ENCODE measurements around the gene PRRT1B.

The PRRT1B gene

GRCh38 chr9:131528886-131529505 is 16.3 kb upstream of the PRRT1B start:
- no peak for TF ChIP-seq CTCF (IDR thresholded peaks at IDR 0.05)
- DNase-seq (ENCODE audit: low spot score) = no peak
- Histone ChIP-seq H3K4me3 (no peak overlapping the region), H3K27ac (no peak overlapping the region)

GRCh38 chr9:131529597-131530545 is 15.5 kb upstream of the PRRT1B start:
- no peak for TF ChIP-seq CTCF (IDR thresholded peaks at IDR 0.05)
- H3K27ac ChIP-seq = peak overlapping the region; percentile 47 to 91
- peak overlapping the region; percentile 75 for H3K4me3 ChIP-seq
- DNase-seq (ENCODE audit: low spot score) = no peak

- peak overlapping the region; percentile 75 for H3K4me3 ChIP-seq
- no peak for DNase-seq (ENCODE audit: low spot score)
- TF ChIP-seq CTCF (IDR thresholded peaks at IDR 0.05) = no peak
- H3K27ac ChIP-seq = peak overlapping the region; percentile 47 to 91
Observed at GRCh38 chr9:131530546-131530919, 14.8 kb upstream of the PRRT1B start.

- Histone ChIP-seq H3K27ac (peak within 1 kb of the TSS; percentile 47 to 91), H3K4me3 (peak within 1 kb of the TSS; percentile 75)
- DNase-seq (ENCODE audit: low spot score) = peak; percentile 86
- no peak for TF ChIP-seq CTCF (IDR thresholded peaks at IDR 0.05)
Observed at GRCh38 chr9:131530920-131531832, 14.1 kb upstream of the PRRT1B start, which contains the start of gene UCK1. Gene UCK1 (minus strand): TSS chr9:131531263. CDS start chr9:131531174, 89 bp downstream.

GRCh38 chr9:131534721-131535237 is 10.5 kb upstream of the PRRT1B start:
- DNase-seq (ENCODE audit: low spot score) = no peak
- no peak for TF ChIP-seq CTCF (IDR thresholded peaks at IDR 0.05)

GRCh38 chr9:131537946-131538345 is 7.4 kb upstream of the PRRT1B start:
- no peak for DNase-seq (ENCODE audit: low spot score)
- H3K4me3 ChIP-seq = no peak overlapping the region
- H3K27ac ChIP-seq = no peak overlapping the region
- TF ChIP-seq CTCF (IDR thresholded peaks at IDR 0.05) = no peak

More at GRCh38 chr9:131534721-131535237, 10.5 kb upstream of the PRRT1B start:
- Histone ChIP-seq H3K4me3 (no peak overlapping the region), H3K27ac (no peak overlapping the region)
